K562 (cell line): ENCODE results near the gene GALK2.

Source experiments
- CSDE1 ChIP-seq, 2 experiments: fragments of 450-650 bp; IDR thresholded peaks; 2 replicates each; pipeline ENCODE4 v1.6.1; 2016; ENCODE audit warnings: mild to moderate bottlenecking in 1 of 2
- ILK ChIP-seq: fragments of 450-650 bp; IDR thresholded peaks from 2 replicates; pipeline ENCODE4 v1.6.1; 2016; ENCODE audit warnings: missing genetic modification characterization, low read depth, mild to moderate bottlenecking, missing compliant biosample characterization, moderate library complexity, borderline replicate concordance
- TAF1 ChIP-seq: IDR thresholded peaks from 2 replicates; pipeline ENCODE4 v1.6.1; 2011; ENCODE audit warnings: mild to moderate bottlenecking, low read length, moderate library complexity; ENCODE audit not compliant: insufficient read depth, control insufficient read depth, severe bottlenecking; ENCODE audit errors: extremely low read depth
- TBP ChIP-seq: optimal IDR thresholded peaks from 2 replicates; pipeline ENCODE3; 2011; ENCODE audit warnings: low read depth, low read length, improper control_type of control experiment
- TF ChIP-seq, protein P1 (sequence below): sonication (generic); formaldehyde crosslinking; IDR thresholded peaks from 2 replicates; pipeline ENCODE4 v1.8.0; 2022; ENCODE audit warnings: missing genetic modification reagents, mild to moderate bottlenecking, borderline replicate concordance

DNA sequence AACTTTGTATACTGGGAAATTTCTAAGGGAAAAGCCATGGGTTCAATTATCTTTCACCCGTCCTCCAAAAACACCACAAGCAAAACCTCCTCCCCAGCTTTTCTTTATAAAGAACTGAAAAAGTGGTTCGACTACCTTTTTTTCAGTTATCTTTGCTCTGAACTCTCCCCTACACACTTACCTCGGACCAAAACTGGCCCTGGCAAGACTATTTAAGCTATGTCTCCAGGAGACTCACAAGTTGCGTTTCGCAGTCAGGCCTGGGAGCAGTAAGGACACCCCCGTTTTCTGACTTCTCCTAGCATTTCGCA lies 15.3 kb upstream of the GALK2 start:
- TF ChIP-seq ILK (tag), result no peak
- TF ChIP-seq CSDE1 (IDR thresholded peaks at IDR 0.05), result no peak
- TF ChIP-seq, protein P1, sequence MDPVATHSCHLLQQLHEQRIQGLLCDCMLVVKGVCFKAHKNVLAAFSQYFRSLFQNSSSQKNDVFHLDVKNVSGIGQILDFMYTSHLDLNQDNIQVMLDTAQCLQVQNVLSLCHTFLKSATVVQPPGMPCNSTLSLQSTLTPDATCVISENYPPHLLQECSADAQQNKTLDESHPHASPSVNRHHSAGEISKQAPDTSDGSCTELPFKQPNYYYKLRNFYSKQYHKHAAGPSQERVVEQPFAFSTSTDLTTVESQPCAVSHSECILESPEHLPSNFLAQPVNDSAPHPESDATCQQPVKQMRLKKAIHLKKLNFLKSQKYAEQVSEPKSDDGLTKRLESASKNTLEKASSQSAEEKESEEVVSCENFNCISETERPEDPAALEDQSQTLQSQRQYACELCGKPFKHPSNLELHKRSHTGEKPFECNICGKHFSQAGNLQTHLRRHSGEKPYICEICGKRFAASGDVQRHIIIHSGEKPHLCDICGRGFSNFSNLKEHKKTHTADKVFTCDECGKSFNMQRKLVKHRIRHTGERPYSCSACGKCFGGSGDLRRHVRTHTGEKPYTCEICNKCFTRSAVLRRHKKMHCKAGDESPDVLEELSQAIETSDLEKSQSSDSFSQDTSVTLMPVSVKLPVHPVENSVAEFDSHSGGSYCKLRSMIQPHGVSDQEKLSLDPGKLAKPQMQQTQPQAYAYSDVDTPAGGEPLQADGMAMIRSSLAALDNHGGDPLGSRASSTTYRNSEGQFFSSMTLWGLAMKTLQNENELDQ, result no peak
- no peak for TF ChIP-seq TAF1
- TF ChIP-seq TBP, result no peak
